ENCODE measurements around the gene TTBK1. TPM values are rescaled to one million over a fixed set of nuclear protein-coding genes. Genes with fewer than 3 reads are reported as not detected.

TTBK1 gene
- total and polyA plus RNA-seq, 2 donors from 2014 or later: 0.26 to 0.31 TPM

DNA sequence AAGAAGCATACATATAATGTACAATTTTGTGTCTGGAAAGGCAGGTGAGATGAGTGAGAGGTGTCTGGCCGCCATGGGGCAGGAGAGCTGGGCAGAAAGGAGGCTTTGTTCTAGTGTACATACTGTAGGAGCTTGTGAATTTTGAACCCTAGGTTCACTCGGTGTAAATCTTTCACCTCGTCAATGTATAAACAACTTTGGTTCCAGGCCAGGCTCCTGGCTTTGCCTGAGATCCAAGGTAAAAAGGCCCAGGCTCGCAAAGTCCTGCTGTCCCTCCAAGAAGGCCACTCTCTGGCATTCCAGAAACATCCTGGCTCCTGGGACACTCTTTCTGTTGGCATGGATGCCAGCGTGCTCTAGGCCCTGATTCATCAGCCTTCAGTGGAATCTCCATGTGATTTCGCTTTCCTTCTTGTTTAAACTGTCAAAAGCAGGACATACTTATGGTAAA, 47.6 kb downstream of the TTBK1 start:
- DNase-seq: peak in 1 of 5 donors; percentile 9
- H3K36me3 ChIP-seq (ENCODE audit: control insufficient read depth in 2 of 3, insufficient read depth in 3 of 3, low read length in 3 of 3): no peaks in the 10 kb centered on the region
- H3K4me3 ChIP-seq (ENCODE audit: low read length in 3 of 3): no peak overlapping the region
- no peaks in the 10 kb centered on the region for H3K9me3 ChIP-seq (ENCODE audit: control insufficient read depth in 2 of 3, insufficient read depth in 1 of 3, low read length in 3 of 3)
- intact Hi-C loops (cut with DNase I): no loop called here
- TF ChIP-seq, protein P1, sequence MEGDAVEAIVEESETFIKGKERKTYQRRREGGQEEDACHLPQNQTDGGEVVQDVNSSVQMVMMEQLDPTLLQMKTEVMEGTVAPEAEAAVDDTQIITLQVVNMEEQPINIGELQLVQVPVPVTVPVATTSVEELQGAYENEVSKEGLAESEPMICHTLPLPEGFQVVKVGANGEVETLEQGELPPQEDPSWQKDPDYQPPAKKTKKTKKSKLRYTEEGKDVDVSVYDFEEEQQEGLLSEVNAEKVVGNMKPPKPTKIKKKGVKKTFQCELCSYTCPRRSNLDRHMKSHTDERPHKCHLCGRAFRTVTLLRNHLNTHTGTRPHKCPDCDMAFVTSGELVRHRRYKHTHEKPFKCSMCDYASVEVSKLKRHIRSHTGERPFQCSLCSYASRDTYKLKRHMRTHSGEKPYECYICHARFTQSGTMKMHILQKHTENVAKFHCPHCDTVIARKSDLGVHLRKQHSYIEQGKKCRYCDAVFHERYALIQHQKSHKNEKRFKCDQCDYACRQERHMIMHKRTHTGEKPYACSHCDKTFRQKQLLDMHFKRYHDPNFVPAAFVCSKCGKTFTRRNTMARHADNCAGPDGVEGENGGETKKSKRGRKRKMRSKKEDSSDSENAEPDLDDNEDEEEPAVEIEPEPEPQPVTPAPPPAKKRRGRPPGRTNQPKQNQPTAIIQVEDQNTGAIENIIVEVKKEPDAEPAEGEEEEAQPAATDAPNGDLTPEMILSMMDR (IDR thresholded peaks at IDR 0.05; ENCODE audit: borderline replicate concordance, extremely low read depth, insufficient read depth): no peak
- H3K9ac ChIP-seq (ENCODE audit: low read length in 3 of 3): no peak overlapping the region
- FAIRE-seq: no peak
- H3K4me1 ChIP-seq (ENCODE audit: control insufficient read depth in 2 of 3, insufficient read depth in 2 of 3, low read depth in 1 of 3, low read length in 3 of 3): no peaks in the 10 kb centered on the region
- H3K27me3 ChIP-seq (ENCODE audit: control insufficient read depth, insufficient read depth, low read length): no peaks in the 10 kb centered on the region
- H3K27ac ChIP-seq (ENCODE audit: low read depth in 2 of 2, low read length in 2 of 2): no peak overlapping the region

DNA sequence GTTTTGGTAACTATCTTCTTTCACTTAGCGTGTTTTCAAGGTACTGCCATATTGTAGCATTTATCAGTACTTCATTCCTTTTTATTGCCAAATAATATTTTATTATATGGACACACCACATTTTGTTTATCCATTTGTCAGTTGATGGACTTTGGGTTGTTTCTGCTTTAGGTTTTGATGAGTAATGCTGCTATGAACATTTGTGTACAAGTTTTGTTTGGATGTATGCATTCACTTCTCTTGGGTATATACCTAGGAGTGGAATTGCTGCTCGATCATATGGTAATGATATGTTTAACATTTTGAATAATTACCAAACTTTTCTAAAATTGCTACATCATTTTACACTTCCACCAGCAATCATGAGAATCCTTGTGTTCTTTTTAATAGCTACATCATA, 48.4 kb downstream of the TTBK1 start:
- DNase-seq: no peak
- H3K36me3 ChIP-seq (ENCODE audit: control insufficient read depth in 2 of 3, insufficient read depth in 3 of 3, low read length in 3 of 3): no peaks in the 10 kb centered on the region
- no peak overlapping the region for H3K9ac ChIP-seq (ENCODE audit: low read length in 3 of 3)
- FAIRE-seq: no peak
- no peaks in the 10 kb centered on the region for H3K9me3 ChIP-seq (ENCODE audit: control insufficient read depth in 2 of 3, insufficient read depth in 1 of 3, low read length in 3 of 3)
- H3K4me3 ChIP-seq (ENCODE audit: low read length in 3 of 3): no peak overlapping the region
- intact Hi-C loops (cut with DNase I): no loop called here
- TF ChIP-seq, protein P1 (IDR thresholded peaks at IDR 0.05; ENCODE audit: borderline replicate concordance, extremely low read depth, insufficient read depth): no peak
- H3K27me3 ChIP-seq (ENCODE audit: control insufficient read depth, insufficient read depth, low read length): no peaks in the 10 kb centered on the region
- peak overlapping the region in 1 of 2 donors; percentile 5 for H3K27ac ChIP-seq (ENCODE audit: low read depth in 2 of 2, low read length in 2 of 2)
- H3K4me1 ChIP-seq (ENCODE audit: control insufficient read depth in 2 of 3, insufficient read depth in 2 of 3, low read depth in 1 of 3, low read length in 3 of 3): peaks cover 0 to under 1% (median 0%) of the 10 kb centered on the region in 3 donors

DNA sequence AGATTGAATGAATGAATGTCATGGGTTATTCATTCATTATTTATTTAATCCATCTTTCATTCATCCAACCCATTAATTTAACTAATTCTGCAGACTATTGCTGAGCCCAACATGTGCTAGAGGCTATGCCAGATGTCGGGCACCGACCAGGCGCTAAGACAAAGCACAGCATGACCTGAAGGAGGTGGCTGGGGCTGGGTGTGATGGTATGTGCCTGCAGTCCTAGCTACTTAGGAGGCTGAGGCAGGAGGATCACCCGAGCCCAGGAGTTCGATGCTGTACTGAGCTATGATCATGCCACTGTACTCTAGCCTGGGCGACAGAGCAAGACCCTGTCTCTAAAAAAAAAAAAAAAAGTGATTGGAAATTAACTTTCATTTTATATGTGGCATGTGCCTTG, 49.1 kb downstream of the TTBK1 start:
- Histone ChIP-seq H3K4me1 (ENCODE audit: control insufficient read depth in 2 of 3, insufficient read depth in 2 of 3, low read depth in 1 of 3, low read length in 3 of 3) (peaks cover 0 to 5% (median 3%) of the 10 kb centered on the region in 3 donors), H3K9me3 (ENCODE audit: control insufficient read depth in 2 of 3, insufficient read depth in 1 of 3, low read length in 3 of 3) (no peaks in the 10 kb centered on the region), H3K27me3 (ENCODE audit: control insufficient read depth, insufficient read depth, low read length) (no peaks in the 10 kb centered on the region), H3K36me3 (ENCODE audit: control insufficient read depth in 2 of 3, insufficient read depth in 3 of 3, low read length in 3 of 3) (no peaks in the 10 kb centered on the region), H3K27ac (ENCODE audit: low read depth in 2 of 2, low read length in 2 of 2) (no peak overlapping the region), H3K9ac (ENCODE audit: low read length in 3 of 3) (no peak overlapping the region), H3K4me3 (ENCODE audit: low read length in 3 of 3) (no peak overlapping the region)
- intact Hi-C loops (cut with DNase I): no loop called here
- DNase-seq (peak in 1 of 5 donors; percentile 43), FAIRE-seq (no peak)
- TF ChIP-seq, protein P1 (IDR thresholded peaks at IDR 0.05; ENCODE audit: borderline replicate concordance, extremely low read depth, insufficient read depth): no peak

DNA sequence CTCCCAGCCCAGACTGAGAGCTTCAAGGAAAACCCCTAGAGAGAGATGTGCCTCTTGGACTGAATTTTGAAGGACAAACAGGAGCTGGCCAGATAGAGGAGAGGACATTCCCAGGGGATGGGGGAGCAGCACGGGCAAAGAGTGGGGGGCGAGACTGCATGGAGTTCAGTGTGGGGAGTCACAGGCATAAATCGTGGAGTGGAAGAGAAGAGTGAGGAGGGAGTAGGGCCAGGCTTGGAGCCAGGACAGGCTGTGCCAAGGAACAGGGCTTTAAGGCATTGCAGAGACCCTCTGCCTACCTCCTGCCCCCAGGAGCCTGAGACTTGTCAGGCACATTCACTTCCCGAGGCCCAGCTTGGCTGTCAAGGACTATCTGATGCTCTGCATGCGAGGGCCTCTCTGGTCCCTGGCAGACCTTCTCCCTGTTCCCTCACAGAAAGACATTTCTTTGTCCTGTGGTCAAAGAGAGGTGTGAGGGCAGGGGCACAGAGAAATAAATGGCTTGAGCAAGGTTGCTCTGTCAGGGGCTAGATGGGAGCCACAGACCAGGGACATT, 49.6 kb downstream of the TTBK1 start:
- H3K4me3 ChIP-seq (ENCODE audit: low read length in 3 of 3): no peak overlapping the region
- no peaks in the 10 kb centered on the region for H3K36me3 ChIP-seq (ENCODE audit: control insufficient read depth in 2 of 3, insufficient read depth in 3 of 3, low read length in 3 of 3)
- H3K27ac ChIP-seq (ENCODE audit: low read depth in 2 of 2, low read length in 2 of 2): no peak overlapping the region
- H3K9me3 ChIP-seq (ENCODE audit: control insufficient read depth in 2 of 3, insufficient read depth in 1 of 3, low read length in 3 of 3): no peaks in the 10 kb centered on the region
- H3K4me1 ChIP-seq (ENCODE audit: control insufficient read depth in 2 of 3, insufficient read depth in 2 of 3, low read depth in 1 of 3, low read length in 3 of 3): peaks cover 0 to 5% (median 3%) of the 10 kb centered on the region in 3 donors
- DNase-seq: peak in 1 of 5 donors; percentile 29
- FAIRE-seq: no peak
- TF ChIP-seq, protein P1 (IDR thresholded peaks at IDR 0.05; ENCODE audit: borderline replicate concordance, extremely low read depth, insufficient read depth): no peak
- H3K27me3 ChIP-seq (ENCODE audit: control insufficient read depth, insufficient read depth, low read length): no peaks in the 10 kb centered on the region
- intact Hi-C loops (cut with DNase I): no loop called here
- H3K9ac ChIP-seq (ENCODE audit: low read length in 3 of 3): no peak overlapping the region

Measured in kidney (tissue), 14 donors.